Upper lobe of left lung (tissue), 4 donors: Measurements from ENCODE around the gene CFAP68.

ENCODE experiments used
- EP300 ChIP-seq, 4 donors: sonication (generic); formaldehyde crosslinking; IDR thresholded peaks; one replicate each; pipeline ENCODE4 v1.5.1; 2017; ENCODE audit warnings: antibody characterized with exemption in 4 of 4, control low read depth in 2 of 4
- POLR2A ChIP-seq, 4 donors: fragments of 450-650 bp; IDR thresholded peaks; one replicate each; pipeline ENCODE4 v1.5.1; 2016 to 2017; ENCODE audit warnings: antibody characterized with exemption in 4 of 4, mild to moderate bottlenecking in 2 of 4
- POLR2AphosphoS5 ChIP-seq, 2 donors: sonication (generic); formaldehyde crosslinking; IDR thresholded peaks; one replicate each; pipeline ENCODE4 v1.5.1; 2017; ENCODE audit warnings: antibody characterized with exemption in 2 of 2
- TF ChIP-seq, protein P1 (sequence below), 6 experiments: fragments of 450-650 bp in 4 of 6; fragments of 200-600 bp in 2 of 6; sonication (generic) in 2 of 6; IDR thresholded peaks; one replicate each; pipeline ENCODE4 v1.5.1; 2016 to 2019; ENCODE audit warnings: antibody characterized with exemption in 6 of 6

DNA sequence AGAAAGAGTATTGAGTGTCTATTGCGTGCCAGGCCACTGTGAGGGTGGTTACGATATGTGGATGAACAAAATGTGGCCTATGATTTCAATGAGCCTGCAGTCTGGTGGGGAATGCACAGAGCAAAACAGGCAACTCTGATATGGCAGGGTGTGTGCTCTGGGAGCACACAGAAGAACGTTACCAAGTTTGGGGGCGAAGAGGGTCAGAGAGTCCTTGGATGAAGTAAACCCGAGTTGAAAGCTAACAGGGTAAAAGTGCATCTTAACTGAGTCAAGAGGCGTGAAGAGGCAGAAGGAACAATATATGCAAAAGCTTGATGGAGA lies 258 bp downstream of the CFAP68 start:
- TF ChIP-seq, protein P1, sequence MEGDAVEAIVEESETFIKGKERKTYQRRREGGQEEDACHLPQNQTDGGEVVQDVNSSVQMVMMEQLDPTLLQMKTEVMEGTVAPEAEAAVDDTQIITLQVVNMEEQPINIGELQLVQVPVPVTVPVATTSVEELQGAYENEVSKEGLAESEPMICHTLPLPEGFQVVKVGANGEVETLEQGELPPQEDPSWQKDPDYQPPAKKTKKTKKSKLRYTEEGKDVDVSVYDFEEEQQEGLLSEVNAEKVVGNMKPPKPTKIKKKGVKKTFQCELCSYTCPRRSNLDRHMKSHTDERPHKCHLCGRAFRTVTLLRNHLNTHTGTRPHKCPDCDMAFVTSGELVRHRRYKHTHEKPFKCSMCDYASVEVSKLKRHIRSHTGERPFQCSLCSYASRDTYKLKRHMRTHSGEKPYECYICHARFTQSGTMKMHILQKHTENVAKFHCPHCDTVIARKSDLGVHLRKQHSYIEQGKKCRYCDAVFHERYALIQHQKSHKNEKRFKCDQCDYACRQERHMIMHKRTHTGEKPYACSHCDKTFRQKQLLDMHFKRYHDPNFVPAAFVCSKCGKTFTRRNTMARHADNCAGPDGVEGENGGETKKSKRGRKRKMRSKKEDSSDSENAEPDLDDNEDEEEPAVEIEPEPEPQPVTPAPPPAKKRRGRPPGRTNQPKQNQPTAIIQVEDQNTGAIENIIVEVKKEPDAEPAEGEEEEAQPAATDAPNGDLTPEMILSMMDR (IDR thresholded peaks at IDR 0.05): no peak
- TF ChIP-seq EP300 (IDR thresholded peaks at IDR 0.05) (no peak), POLR2AphosphoS5 (IDR thresholded peaks at IDR 0.05) (no peak), POLR2A (IDR thresholded peaks at IDR 0.05) (peak in 1 of 4 donors; percentile 9)
